ACHN (cell line): ENCODE results near the gene MOCS1.
A peak's percentile ranks its signal among the peaks of the same experiment; 100 is the strongest.

Experiments
- DNase-seq: peaks from one replicate; pipeline ENCODE4 v3.0.0-alpha.2; 2015
- in situ Hi-C: cut with HindIII; loops from 2 replicates; pipeline ENCODE4 v1.10.0; 2017; ENCODE audit warnings: low sequenced_read_pairs, low pct_ligation_motif_present, low pct_unique_long_range_greater_than_20kb

Gene MOCS1

GRCh38 chr6:39909701-39910100 lies 24.6 kb downstream of the MOCS1 start:
- DNase-seq = no peak
- in situ Hi-C loops = no loop called here

- in situ Hi-C loops = no loop called here
- no peak for DNase-seq
Observed at GRCh38 chr6:39908838-39909583, 25.3 kb downstream of the MOCS1 start.

DNA sequence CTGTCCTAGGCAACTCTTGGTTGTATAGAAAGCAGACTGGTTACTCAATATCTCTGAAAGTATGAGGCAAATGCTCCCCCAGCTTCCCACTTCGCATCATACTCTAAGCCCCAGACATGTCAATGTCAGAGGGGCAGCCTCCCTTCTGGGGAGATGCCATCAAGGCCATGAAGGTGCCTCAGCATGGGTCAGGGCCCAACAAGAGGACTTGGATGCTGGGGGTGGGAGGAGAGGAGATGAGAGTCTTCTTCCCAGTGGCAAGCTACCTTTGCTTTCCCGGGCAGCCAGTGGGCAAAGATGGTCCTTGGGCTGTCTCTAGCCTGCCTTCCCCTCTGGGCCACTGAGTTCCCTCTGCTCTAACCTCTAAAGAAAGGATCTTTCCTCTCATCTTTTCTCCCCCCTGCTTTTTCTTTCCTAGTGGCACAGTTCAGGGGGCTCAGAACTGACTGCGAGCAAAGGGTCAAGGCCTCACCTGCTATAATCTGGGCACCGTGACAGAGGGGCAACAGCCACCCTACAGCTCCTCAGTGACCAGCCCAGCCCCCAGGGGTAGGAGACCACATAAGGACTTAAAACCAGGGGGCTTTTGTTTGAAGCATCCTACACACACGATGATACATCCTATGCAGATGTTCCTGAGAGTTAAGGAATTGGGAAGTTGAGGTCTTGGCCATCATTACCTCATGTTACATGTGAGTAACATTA lies 26.2 kb downstream of the MOCS1 start:
- no peak for DNase-seq
- in situ Hi-C loops = no loop called here

DNA sequence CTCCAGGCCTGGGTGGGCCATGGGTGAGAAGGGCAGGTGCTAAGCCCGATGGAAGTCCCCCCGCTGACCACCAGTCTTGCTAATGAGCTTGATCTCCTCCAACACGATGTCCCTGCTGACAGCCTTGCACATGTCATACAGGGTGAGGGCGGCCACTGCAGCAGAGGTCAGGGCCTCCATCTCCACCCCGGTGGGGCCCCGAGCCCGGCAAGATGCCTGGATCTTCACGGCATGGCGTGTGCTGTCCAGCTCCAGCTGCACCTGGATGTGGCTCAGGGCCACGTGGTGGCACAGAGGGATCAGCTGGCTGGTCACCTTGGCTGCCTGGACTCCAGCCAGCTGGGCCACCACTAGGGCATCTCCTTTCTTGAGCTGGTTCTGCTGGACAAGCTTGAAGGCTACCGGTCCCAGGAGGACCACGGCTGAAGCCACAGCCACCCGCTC lies 27.9 kb downstream of the MOCS1 start:
- DNase-seq = no peak
- in situ Hi-C loops = no loop called here

DNA sequence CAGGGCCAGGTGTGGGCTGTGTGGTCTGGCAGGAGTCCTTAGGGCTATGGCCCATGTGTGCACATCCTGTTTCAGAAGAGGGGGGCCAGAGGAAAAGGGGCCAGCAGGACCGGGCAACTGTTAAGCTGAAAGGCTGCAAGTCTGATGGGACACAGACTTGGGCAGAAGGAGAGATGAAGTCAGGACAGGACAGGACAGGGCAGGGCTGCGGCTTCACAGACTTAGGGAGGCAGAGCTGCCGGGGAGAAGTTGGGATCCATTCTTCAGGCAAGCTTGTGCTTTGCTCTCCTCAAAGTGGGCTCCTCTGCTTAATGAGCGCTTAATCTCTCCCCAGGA lies 28.7 kb downstream of the MOCS1 start:
- in situ Hi-C loops = no loop called here
- DNase-seq = no peak

DNA sequence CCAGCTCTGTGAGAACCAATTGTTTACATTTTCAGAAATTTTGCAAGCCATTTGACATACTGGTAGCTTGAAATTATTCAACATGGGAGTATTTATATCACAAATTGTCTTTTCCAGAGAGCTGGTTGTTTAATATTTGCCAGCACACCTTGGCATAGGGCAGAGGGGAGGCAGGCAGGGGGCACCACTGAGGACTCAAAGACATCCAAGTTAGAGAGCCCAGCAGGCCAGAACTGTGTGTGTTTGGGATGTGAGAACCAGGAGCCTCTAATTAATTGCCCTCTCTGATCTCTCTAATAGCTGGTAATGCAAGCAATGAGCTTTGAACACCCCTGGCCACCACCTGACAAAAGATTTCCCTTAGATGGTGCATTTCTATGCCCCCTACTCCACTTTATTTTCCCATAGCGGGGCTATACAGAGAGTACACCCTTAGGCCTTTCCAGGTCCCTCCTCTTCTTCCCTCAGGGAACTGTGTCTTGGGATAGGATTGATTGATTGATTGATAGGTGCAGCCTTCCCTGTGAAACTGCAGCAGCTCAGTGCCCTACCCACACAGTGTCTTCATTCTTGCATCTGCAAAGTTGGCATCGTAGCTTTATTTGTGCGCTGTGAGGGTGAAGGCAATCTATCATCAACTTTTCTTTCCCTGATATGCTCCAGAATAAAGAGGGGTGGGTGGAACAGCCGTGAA lies 29.2 kb downstream of the MOCS1 start:
- DNase-seq = no peak
- in situ Hi-C loops = no loop called here

DNA sequence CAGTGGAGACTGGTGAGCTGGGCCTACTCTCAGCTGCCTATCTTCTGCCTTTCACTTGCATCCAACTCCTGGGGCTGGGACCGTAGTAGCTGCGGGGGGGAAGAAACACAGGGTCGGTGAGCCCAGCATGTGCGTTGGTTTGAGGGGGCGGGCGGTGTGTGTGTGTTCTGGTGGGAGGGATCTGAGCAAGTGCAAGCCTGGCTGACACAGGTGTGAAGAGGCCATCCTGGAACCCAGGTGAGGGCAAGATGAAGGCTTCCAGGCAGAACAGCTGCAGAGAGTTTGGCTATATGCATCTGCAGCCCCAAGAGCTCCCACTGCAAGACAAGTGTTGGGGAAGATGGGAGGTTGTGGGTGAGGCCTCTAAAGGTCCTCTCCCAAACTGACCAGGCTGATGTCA lies 30.6 kb downstream of the MOCS1 start:
- in situ Hi-C loops = no loop called here
- DNase-seq = no peak

DNA sequence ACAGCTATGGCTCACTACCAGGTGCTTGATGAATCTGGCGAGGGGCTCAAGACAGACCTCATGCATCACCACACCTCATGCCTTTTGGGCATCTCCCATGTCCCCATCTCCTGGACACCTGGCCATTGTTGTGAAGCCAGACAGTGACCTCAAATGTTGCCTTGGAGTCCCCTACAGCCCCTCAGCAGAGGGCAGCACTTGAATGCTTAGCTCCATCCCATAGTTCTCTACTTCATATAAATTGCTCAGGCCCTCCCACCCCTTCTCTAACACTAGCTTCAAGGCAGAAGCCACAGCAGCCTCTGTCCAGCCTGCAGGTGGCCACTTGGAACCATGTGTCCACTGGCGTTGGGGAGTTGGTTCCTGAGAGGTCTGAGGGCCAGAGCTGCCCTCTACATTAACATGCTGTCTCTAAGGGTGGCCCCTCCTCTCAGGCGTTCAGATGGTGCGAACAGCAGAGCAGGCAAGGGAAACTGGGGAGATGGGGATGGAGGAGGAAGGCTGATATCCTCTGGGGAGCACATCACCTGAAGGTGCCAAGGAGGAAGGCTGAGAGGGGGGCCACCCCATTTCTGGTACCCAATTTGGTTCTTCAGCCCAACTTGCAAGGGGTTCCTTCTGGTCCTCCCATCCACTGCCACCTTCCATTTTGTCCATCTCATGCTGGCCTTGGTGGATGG lies 31.3 kb downstream of the MOCS1 start:
- no peak for DNase-seq
- in situ Hi-C loops = no loop called here

GRCh38 chr6:39902136-39902535 lies 32.1 kb downstream of the MOCS1 start:
- DNase-seq = no peak
- in situ Hi-C loops = no loop called here

DNA sequence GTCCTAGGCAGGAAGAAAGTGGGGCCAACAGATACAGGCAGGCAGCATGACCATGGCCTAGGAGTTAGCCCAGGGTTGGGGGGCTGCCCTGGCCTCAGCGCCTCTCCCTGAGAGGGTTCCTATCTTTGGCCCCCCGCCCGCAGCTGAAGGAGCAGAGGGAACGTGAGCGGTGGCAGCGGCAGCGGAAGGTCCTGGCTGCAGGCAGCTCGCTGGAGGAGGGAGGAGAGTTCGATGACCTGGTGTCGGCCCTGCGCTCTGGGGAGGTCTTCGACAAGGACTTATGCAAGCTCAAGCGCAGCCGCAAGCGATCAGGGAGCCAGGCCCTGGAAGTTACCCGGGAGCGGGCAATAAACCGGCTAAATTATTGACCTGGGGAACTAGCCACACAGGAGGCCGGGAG lies 32.6 kb downstream of the MOCS1 start:
- no peak for DNase-seq
- in situ Hi-C loops = no loop called here

DNA sequence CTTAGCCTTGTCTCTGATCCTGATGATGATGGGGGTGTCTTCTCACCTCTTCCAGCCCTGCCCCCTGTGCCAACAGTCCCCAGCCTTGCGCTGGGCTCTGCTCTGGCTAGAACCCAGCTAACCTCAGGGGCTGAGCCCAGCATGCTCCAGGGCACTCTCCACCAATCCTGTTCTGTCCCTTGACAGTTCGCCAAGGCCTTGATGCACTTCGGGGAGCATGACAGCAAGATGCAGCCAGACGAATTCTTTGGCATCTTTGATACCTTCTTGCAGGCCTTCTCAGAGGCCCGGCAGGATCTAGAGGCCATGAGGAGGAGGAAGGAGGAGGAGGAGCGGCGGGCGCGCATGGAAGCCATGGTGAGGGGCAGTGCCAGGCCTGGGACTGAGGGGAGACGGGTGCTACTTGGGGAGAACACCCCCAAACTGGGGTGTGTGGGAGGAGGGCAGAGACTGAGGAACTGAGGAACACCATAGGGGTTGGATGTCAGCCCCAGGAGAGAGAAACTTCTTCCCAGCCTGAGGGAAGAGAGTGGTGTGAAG lies 33.1 kb downstream of the MOCS1 start:
- no peak for DNase-seq
- in situ Hi-C loops = no loop called here

- in situ Hi-C loops = no loop called here
Observed at GRCh38 chr6:39899554-39900295, 34.5 kb downstream of the MOCS1 start.

GRCh38 chr6:39898625-39899024 lies 35.6 kb downstream of the MOCS1 start:
- DNase-seq = no peak
- in situ Hi-C loops = no loop called here

More at GRCh38 chr6:39899554-39900295, 34.5 kb downstream of the MOCS1 start:
- no peak for DNase-seq

GRCh38 chr6:39897698-39898097 lies 36.6 kb downstream of the MOCS1 start:
- in situ Hi-C loops = no loop called here
- DNase-seq = no peak

- in situ Hi-C loops = no loop called here
- DNase-seq = no peak
Observed at GRCh38 chr6:39896701-39897100, 37.6 kb downstream of the MOCS1 start.

GRCh38 chr6:39893286-39893685 lies 41.0 kb downstream of the MOCS1 start:
- in situ Hi-C loops = no loop called here
- peak; percentile 53 for DNase-seq

DNA sequence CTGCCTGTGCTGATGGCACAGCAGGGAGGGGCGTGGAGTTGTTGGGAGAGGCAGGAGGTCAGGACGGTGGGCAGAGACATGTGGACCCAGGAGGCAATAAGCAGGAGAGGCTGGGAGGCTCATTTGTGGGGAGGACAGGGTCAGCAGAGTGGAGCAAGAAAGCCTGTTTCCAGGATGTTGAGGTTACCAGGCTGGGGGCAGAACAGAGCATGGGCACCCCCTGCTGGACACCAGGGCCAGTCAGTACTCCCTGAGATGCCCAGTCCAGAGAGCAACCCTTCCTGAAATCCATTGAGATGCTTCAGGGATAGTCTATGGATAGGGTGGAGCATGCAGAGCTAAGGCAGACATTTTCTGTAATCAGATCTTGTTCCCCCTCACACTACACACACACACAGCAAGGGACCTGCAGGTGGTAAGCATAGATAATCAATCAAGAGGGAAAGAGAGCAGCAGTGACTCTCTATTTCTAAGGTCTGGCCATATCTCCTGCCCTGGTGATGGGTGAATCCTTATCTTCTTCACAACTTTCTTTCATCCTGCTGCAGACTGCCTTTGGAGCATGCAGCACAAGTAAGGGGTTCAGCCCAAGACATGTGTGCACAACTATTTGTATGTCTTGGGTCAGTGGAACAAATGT lies 41.7 kb downstream of the MOCS1 start:
- in situ Hi-C loops = no loop called here
- DNase-seq = peak; percentile 51

- DNase-seq = no peak
- in situ Hi-C loops = no loop called here
Observed at GRCh38 chr6:39891976-39892375, 42.3 kb downstream of the MOCS1 start.
